ENCODE results near the gene NAT9.

Gene NAT9

DNA sequence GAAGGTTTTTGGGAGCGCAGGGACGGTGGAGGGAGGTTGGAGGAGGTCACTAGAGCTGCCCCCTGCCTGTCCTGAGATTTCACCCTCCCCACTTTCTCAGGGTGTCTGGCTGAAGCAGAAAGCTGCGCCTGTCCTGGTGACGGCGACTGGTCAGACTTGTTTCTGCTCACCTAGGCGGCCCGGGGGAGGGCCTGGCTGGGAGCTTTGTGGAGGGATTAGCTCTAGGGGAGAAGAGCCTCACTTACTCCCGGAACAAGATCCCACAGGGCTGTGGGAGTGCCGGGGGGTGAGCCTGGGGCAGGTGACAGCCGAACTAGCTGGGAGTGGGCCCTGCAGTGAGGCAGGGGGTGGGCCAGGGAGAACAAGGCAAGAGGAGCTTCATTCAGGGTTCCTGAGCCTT, 16.2 kb downstream of the NAT9 start:
- no peak for DNase-seq

DNA sequence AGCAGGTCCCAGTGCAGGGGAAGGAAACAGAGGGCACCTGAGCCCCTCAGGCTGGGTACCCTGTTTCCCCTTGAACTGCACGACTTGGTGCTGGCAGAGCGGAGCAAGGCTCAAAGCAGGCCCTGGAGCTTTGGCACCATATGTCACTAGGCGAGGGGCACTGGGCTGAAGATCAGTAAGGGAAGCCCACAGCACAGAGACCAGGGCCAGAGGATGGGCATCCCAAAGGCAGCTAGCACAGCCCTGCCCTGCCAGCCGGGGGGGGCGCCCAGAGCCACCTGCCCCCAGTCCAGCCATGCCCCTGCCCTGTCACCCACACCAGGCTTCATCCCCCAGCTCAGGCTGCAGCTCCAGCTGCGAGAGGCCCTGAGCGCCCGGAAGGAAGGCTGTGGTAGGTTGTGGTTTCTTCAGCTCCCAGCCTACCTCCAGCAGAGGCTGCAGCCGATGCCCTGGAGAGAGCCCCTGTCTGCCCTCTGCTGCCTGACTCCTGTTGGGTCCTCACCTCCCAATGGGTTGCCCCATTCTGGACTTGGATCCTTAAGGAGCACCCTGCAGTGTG, 16.8 kb downstream of the NAT9 start:
- DNase-seq = no peak

DNA sequence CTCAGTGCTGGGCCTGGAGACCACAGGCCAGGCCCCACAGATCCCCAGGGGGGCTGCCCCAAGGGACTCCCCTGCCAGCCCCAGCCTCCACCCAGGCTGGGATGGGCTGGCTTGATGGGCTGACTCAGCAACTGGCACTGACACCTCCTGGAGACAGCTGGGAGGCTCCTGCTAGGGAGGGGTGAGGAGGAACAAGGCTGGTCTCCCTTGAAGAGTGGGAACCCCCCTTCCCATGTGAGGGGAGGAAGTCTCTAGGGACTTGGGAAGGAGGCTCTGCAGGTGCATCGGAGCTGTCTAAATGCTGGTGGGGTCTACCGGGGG, 17.3 kb downstream of the NAT9 start:
- peak; percentile 53 for DNase-seq

DNA sequence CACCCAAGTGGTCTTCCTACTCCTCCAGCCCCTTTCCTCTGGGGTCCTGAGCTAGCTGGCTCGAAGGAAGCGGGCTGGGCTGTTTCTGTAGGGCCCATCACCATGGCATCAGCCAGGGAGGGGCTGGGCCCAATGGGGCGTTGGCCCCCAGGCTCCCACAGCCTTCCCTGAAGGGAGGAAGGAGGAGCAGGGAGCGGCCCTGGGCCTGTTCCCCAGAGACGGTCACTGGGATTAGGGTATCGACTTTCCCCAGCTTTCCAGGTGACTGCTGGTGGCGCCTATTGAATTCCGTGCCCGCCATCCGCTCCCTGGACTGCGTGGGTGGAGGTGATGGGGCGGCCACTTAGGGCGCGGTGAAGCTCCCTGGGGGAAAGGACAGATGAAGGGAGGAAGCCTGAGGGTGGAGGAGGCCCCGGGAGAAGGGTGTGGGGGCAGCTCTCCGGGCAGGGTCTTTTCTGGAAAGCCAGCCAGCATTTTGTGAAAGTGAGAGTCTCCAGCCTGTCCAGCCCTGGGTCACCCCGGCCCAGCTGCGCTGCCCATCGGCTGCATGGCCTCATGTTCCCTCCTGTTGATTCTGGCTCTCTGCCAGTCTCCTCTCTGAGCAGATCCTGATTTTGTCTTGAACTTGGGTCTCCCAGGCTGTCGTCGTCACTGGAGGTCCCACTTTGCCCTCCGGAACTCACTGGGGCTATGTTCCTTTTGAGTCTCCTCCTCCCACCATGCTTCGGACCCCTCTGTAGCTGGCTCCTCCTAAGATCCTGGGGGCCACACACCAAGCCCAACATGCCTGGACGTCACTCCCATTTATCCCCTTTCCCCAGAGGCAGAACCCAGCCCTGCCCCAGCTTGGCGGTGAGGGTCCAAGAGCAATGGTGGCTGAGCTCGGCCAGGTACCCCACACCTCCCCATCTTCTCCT, 18.0 kb downstream of the NAT9 start:
- peak; percentile 82 for DNase-seq

DNA sequence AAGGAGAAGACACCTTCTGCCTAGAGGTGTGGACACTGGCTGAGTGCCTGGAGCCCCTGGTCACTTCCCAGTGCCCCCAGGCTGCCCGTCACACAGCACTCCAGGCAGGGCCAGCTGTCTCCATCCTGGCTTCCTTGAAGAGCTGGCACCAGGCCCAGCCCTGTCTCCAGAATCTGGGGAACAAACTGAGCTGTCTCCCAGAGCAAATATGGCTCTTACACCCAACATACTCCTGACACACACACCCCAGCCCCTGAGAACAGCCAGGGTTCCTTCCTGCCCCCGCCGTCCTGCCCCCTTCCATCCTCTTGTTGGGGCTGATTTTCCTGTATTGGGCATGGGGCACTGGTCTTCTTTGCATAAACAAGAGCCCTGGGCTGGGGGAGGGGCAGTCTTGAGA, 18.6 kb downstream of the NAT9 start:
- peak; percentile 84 for DNase-seq

DNA sequence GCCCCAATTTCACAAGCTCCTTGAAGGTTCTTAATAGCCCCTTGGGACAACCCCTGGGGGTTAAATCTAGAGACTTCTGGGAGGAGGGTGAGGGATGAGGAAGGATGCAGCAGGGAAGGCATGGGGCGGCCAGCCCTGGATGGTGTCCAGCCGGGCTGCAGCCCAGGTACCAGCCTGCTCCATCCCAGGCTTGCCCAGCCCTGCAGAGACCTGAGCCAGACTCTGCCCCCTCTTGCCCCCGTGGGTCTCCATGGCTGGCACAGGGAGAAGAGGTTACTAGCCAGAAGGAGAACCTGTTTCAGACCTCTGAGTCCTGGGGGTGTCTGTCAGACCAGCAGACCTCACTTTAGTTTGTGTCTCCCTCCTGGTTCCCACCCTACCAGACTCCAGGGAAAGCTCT, 19.3 kb downstream of the NAT9 start:
- DNase-seq = no peak

DNA sequence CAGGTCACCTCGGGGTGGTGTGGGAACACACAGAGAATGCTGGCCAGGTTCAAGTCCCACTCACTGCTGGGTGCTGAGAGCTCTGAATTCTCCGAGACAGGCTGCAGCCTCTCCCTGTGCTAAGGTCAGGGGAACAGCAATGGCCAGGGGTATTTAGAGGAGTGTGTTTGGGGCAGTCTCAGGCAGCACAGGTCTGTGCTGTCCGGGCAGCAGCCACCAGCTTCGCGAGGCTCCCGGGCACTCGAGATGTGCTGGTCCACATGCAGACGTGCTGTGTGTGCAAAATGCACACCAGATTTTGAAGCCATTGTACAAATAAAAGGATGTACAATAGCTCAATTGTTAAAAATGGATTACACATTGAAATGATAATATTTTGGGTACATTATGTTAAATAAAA, 20.6 kb downstream of the NAT9 start:
- DNase-seq = no peak

DNA sequence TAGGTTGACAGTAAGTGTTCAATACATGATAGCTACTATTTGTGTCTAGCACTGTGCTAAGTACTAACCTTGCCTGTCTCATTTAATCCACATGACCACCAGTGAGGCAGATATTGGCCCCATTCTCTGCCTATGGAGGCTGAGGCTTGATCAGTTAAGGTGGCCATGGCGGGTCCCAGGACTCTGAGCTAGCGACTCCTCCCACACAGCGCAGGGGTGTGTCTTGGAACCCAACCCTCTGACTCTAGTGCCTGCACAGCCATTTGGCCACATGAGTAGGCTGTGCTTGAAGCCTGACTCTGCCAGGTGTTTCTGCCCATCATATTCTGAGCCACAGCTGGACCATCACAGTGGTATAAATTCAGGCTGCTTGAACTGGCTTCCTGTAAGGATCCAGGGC, 21.3 kb downstream of the NAT9 start:
- DNase-seq = no peak

DNA sequence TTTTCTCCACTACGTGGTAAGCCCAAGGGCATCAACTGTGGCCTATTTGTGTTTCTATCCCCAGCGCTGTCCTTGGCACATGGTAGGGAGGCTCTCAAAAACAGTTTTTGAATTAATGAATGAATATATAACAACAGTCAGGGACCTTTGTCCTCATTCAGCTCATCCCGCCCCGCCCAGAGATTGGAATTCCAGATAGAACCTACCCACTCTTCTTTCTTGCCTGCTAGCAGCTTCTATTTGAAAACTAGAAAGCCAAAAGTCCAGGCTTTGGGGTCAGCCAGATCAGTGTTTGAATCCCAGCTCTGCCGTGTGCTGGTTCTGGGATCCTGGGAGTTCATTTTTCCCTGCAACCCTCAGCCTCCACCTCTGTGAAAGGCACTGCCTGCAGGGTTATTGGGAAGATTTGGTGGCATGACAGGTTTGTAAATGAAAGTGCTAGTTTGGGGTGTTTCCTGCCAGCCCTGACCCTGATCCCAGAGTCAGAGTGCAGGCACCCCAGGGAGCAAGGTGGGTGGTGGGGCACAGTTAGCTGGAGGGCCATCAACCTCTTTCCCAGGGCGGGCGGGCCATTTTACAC, 23.2 kb downstream of the NAT9 start:
- DNase-seq = no peak

DNA sequence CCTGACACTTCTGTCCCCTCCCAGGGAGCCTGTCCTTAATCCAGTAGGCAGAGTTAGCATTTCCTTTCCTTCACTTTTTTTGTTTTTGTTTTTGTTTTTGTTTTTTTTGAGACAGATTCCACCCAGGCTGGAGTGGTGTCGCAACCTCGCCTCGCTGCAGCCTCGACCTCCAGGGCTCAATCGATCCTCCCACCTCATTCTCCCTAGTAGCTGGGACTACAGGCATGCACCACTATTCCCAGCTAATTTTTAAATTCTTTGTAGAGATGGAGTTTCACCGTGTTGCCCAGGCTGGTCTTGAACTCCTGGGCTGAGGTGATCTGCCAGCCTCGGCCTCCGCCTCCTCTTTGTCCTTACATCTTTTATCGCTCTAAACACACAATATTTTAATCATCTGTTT, 23.7 kb downstream of the NAT9 start:
- DNase-seq = no peak

DNA sequence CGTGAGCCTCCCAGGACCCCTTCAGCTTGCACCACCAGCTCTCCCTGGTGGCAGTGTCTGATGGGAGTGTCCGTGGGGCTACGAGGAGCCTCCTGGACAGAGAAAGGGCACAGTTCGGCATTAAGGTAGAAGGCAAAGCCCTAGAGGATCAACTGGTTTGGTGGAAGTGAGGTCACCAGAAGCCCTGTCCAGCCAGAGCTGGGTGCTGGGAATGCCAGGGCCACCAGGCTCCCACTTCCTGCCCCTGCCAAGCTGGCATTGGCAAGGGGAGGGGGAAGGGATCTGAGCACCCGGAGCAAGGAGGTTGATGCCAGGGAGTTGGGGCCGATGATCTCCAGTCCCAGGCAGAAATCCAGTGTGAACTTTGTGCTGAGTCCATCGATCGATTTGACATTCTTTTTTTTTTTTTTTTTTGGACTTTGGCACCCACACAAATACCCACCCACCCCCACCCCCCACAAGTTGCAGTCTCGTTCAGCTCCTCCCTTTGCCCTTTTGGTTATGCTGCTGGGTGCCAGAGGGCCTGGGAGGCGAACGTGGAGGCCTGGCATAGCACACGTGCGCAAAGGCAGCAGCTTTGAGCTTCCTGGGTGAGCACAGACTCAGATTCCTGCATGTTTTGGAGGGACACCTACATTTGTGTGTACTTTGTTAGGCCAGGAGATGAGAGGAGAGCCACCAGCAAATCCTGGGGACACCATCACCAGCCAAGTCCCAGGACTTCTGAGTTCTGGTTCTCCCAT, 25.6 kb downstream of the NAT9 start:
- no peak for DNase-seq

DNA sequence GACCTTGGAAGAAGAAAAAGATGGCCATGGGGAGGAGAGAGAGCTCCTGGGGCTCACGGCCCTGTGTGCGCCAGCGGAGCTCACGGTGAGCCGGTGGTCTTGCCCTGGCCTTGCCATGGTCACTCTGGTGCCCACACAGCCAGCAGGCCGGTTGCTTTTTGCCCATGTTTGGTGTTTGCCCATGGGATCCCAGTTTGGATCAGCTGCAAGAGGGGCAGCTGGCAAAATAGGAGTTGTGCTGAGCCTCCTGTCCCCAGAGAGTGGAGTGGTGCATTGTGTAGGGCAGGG, 26.2 kb downstream of the NAT9 start:
- DNase-seq = no peak

DNA sequence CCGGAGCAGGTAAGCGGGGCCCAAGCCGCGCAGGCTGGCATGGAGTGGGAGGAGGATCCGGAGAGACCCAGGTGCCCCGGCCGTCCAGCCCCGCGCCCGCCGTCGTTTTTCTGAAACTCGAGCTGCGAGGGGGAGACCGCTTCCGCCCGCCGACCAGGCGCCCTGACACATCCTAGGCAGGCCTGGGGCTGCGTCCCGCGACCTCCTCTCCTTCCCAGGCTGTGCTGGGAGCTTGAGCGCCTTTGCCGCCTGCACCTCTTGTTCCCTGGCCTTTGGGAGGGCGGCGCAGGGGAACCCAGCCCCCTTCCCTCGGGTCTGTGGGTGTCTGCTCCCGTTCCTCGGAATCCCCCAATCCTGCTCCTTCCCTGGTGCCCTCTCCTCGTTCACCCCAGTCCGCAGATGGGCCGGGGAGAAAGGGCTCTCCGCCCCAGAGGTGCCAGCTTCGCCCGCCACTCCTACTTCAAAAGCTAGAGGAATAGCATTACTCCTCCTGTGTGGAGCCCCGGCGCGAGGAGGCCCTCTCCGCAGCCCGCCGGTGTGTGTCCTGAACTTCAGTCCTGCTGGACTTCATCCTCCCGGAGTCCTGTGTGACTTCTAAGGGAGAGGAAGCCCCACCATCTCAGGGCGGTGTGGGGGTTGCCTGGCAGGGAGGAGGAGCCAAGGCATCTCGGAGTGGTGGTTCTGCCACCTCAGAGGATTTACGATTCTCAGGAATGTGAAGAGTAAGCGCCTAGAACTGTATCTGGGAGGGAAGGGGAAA, 26.7 kb downstream of the NAT9 start:
- DNase-seq = peak; percentile 64

DNA sequence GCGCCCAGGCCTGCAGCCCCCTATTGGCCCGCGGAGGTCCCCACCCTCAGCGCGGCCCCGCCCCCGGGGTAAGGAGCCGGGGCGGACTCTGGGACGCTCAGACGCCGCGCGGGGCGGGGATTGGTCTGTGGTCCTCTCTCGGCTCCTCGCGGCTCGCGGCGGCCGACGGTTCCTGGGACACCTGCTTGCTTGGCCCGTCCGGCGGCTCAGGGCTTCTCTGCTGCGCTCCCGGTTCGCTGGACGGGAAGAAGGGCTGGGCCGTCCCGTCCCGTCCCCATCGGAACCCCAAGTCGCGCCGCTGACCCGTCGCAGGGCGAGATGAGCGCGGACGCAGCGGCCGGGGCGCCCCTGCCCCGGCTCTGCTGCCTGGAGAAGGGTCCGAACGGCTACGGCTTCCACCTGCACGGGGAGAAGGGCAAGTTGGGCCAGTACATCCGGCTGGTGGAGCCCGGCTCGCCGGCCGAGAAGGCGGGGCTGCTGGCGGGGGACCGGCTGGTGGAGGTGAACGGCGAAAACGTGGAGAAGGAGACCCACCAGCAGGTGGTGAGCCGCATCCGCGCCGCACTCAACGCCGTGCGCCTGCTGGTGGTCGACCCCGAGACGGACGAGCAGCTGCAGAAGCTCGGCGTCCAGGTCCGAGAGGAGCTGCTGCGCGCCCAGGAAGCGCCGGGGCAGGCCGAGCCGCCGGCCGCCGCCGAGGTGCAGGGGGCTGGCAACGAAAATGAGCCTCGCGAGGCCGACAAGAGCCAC, 27.4 kb downstream of the NAT9 start, which contains the start of gene NHERF1:
TSS of gene NHERF1 (plus strand) at position 100 of the 750 bp plus-strand sequence. CDS start at position 319, 219 bp downstream.
- peak; percentile 97 for DNase-seq

DNA sequence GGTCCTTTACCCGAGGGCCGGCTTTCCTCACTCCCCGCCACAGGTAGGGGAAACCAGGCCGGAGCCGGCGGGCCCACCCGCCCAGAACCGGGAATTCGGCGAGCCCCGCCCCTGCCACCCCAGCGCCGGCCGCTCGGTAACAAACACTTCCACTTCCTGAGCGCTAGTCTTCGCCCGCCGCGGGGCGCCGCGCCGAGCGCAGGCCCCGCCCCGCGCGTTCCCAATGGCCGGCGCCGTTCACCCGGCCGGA, 27.9 kb downstream of the NAT9 start:
- DNase-seq = no peak

DNA sequence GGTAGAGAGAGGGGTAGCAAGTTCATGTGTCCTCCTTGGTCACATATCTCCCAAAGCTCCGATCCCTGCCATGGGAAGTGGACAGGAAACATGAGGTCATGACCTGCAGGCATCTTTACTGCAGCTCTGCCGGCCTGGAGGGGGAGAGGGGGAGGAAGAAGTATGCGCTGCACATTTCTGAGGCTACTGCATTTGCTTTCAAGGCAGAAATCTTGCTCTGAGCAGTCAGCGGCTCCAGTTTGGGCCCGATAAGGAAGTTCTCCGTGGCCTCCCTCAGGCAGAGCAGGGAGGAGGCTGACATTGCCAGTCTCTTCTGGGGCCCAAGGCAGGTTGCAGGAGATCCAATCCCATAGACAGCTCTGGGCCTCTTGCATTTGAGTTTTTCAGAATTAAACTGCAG, 29.2 kb downstream of the NAT9 start:
- DNase-seq = no peak

DNA sequence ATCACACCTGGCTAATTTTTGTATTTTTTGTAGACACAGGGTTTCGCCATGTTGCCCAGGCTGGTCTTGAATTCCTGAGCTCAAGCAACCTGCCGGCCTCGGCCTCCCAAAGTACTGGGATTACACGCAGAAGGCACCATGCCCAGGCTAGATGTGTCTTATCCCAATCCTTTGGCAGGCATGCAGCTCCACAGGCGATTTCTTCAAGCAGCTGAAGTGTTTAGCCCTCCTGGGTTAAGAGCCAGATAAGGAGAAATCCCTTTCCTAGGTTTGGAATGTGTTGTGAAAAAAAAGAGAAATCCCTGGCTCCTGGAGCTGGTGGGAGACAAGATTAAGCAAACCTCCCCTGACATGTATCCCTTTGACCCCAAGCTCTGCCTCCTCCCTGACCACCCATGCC, 29.8 kb downstream of the NAT9 start:
- no peak for DNase-seq

DNA sequence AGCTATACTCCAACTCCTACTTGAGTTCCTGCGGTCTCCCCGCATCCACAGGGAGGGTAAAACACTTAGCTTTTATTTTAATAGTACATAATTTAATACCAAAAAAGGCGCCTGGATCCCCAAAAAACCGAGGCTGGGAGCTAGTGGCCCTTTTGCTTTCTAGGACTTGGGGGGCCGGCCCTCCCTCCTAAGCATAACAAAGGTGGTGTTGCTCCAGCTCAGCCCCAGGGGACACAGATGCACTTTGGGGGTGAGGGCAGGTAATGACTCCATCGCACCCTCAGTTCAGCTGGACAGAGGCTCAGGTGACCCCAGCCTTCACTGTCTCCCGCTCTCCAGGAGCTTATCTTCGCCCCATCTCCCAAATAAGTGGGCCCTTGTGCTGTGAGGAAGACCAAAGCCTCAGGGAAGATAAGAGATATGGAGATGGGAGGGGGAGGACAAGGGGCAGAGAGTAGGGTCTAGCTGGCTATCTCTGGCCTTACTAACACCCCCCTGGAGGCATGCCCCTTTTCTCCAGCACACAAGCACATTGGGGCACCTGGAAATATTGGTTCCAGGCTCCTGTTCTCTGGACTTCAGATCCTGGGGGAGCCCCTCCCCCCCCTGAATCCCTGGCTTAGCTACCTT, 30.5 kb downstream of the NAT9 start:
- DNase-seq = no peak

DNA sequence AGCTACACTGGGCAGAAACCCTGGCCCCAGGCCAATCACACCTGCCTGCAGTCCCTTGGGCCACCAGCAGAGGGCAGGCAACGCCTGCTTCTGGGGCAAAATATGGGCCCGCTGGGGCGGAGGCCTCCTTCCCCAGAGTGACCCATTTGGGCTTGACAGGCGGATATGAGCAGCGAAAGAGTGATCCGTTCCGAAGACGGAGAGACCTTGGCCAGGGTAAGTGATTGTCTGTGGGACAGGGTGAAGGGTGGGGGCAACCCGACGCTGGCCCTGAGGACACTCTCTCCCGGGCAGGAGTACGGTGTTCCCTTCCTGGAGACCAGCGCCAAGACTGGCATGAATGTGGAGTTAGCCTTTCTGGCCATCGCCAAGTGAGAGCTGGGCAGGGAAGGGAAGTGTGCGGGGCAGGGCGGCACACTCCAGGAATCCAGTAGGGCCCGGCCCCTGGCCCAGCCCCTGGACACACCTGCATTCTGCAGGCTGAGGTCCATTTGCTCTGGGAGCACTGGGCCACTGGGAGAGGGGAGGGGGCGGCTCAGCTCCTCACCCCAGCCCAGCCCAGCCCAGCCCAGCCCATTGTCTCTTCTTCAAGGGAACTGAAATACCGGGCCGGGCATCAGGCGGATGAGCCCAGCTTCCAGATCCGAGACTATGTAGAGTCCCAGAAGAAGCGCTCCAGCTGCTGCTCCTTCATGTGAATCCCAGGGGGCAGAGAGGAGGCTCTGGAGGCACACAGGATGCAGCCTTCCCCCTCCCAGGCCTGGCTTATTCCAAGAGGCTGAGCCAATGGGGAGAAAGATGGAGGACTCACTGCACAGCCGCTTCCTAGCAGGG, 31.2 kb downstream of the NAT9 start:
- peak; percentile 65 for DNase-seq

DNA sequence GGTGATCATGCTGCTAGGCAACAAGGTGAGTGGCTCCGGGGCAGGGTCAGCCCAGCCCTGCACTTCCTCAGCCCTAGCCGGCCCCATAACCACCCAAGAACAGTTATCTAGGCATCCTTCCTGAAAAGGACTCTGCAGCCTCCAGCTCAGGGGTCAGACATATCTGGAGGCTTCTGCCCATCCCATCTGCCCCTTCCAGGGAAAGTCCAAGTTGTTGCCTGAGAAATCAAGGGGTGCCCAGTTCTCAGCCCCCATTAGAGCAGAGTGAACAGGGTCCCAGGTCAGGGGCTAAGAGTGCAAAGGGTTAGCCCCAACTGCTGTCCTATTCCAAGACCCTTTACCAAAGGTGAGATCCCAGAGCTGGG, 31.8 kb downstream of the NAT9 start:
- no peak for DNase-seq

DNA sequence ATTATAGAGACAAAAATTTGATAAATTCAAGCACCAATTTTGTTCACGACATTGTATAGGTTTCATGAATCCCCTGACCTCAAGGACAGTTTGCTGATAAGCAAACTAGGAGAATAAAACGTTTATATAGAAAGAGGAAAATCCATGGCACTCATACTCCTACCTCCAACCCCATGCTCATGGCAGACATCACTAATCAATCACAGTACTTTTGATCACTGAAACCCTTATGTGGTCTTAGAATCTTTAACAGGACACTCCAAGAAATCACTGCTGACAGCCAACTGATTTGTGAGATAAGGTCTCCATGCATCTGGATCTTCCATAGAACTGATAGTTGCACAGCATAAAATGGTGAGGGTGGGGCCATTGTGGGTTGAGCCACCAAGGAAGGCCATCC, 32.4 kb downstream of the NAT9 start:
- DNase-seq = no peak

Measured in NCI-H69 (cell line).